HepG2 (cell line): ENCODE results near the gene CDC42EP1. TPM values are rescaled to one million over a fixed set of nuclear protein-coding genes. Genes with fewer than 3 reads are reported as not detected.

ENCODE experiments used
- DMAP1 ChIP-seq: IDR thresholded peaks from 2 replicates; pipeline ENCODE4 v1.6.1; 2016
- DPF2 ChIP-seq: sonication (generic); formaldehyde crosslinking; IDR thresholded peaks from 2 replicates; pipeline ENCODE4 v1.4.0; 2020; ENCODE audit warnings: mild to moderate bottlenecking, low read depth, missing genetic modification reagents, borderline replicate concordance
- ELF1 ChIP-seq: sonication (generic); formaldehyde crosslinking; IDR thresholded peaks from 2 replicates; pipeline ENCODE4 v1.4.0; 2020; ENCODE audit warnings: missing genetic modification reagents
- MBD4 ChIP-seq: IDR thresholded peaks from 2 replicates; pipeline ENCODE4 v1.6.1; 2012; ENCODE audit warnings: low read length, inconsistent platforms, borderline replicate concordance
- PHF8 ChIP-seq: sonication (generic); formaldehyde crosslinking; IDR thresholded peaks from 2 replicates; pipeline ENCODE4 v1.5.0; 2020; ENCODE audit warnings: missing genetic modification reagents
- RARA ChIP-seq: IDR thresholded peaks from 2 replicates; pipeline ENCODE4 v1.6.1; 2016; ENCODE audit warnings: missing genetic modification reagents, missing compliant biosample characterization
- SOX5 ChIP-seq: IDR thresholded peaks from 2 replicates; pipeline ENCODE4 v1.6.1; 2016; ENCODE audit warnings: borderline replicate concordance
- SP4 ChIP-seq: sonication (generic); formaldehyde crosslinking; IDR thresholded peaks from 2 replicates; pipeline ENCODE4 v1.8.1; 2023; ENCODE audit warnings: mild to moderate bottlenecking, missing genetic modification reagents
- ZBTB37 ChIP-seq: sonication (generic); formaldehyde crosslinking; IDR thresholded peaks from 2 replicates; pipeline ENCODE4 v1.4.0; 2020; ENCODE audit warnings: mild to moderate bottlenecking, missing genetic modification reagents
- ZNF430 ChIP-seq: sonication (generic); formaldehyde crosslinking; IDR thresholded peaks from 2 replicates; pipeline ENCODE4 v1.9.0; 2021; ENCODE audit warnings: mild to moderate bottlenecking, missing genetic modification reagents
- ZNF501 ChIP-seq: sonication (generic); formaldehyde crosslinking; IDR thresholded peaks from 2 replicates; pipeline ENCODE4 v1.5.1; 2020; ENCODE audit warnings: mild to moderate bottlenecking, moderate library complexity, missing genetic modification reagents
- polyA plus RNA-seq, 8 experiments: library from polyadenylated mRNA; depleted of rRNA in 3 of 8; stranded (reverse) in 7 of 8; unstranded in 1 of 8; fragments of >200 nt; fragmentation: Illumina TruSeq in 4 of 8; extraction: Trizol in 4 of 8; gene quantifications; 2 replicates each; pipeline versions ENCODE4 v1.2.1 to v1.2.3, GENCODE V29; 2011 to 2016; ENCODE audit warnings: low read depth in 4 of 8, missing spikeins in 1 of 8, mixed read lengths in 1 of 8; ENCODE audit not compliant: insufficient read depth in 1 of 8
- total RNA-seq, 5 experiments: library from RNA; depleted of rRNA; stranded (reverse); fragments of >200 nt; fragmentation: Illumina TruSeq; extraction: Trizol; gene quantifications; 2 replicates each; pipeline ENCODE4 v1.2.3, GENCODE V29; 2016; ENCODE audit warnings: low read depth in 1 of 5
- TF ChIP-seq, protein P1 (sequence below): sonication (generic); formaldehyde crosslinking; IDR thresholded peaks from 2 replicates; pipeline ENCODE4 v1.5.1; 2020; ENCODE audit warnings: mild to moderate bottlenecking, missing genetic modification reagents, moderate library complexity
- TF ChIP-seq, protein P2 (sequence below): sonication (generic); formaldehyde crosslinking; IDR thresholded peaks from 2 replicates; pipeline ENCODE4 v1.9.0; 2022; ENCODE audit warnings: low read depth, missing genetic modification reagents
- TF ChIP-seq, protein P3 (sequence below): sonication (generic); formaldehyde crosslinking; IDR thresholded peaks from 2 replicates; pipeline ENCODE4 v1.4.0; 2020; ENCODE audit warnings: missing genetic modification reagents, borderline replicate concordance
- TF ChIP-seq, protein P4 (sequence below): sonication (generic); formaldehyde crosslinking; IDR thresholded peaks from 2 replicates; pipeline ENCODE4 v1.5.0; 2020; ENCODE audit warnings: missing genetic modification reagents

The CDC42EP1 gene
- total and polyA plus RNA-seq, 2 of the 13 experiments (the other 11 are each of a cell fraction or from before 2014, with no cell fraction given), result 17.1 to 29.5 TPM

DNA sequence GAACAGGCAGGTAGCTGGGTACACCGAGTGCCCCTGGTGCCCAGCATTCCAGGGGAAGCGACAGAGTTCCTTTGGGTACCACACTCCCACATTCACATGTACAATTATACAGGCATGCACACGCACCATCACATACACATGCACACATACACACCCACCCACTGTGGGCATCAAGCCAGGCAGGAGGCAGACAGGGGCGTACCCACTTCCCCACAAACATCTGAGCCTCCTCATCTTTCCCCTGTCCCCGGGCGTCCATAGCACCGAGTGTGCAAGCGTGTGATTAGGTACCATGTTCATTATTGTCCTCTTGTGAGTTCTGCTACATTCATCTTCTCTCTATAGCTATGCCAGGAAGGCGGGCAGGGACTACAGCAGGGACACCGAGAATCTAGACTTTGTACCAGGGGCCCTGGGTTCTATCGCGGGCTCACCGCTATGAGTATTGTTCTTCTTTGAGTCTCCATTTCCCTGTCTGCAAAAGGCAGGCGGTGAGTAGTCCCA lies 39.0 kb upstream of the CDC42EP1 start (continued):
- TF ChIP-seq, protein P1, sequence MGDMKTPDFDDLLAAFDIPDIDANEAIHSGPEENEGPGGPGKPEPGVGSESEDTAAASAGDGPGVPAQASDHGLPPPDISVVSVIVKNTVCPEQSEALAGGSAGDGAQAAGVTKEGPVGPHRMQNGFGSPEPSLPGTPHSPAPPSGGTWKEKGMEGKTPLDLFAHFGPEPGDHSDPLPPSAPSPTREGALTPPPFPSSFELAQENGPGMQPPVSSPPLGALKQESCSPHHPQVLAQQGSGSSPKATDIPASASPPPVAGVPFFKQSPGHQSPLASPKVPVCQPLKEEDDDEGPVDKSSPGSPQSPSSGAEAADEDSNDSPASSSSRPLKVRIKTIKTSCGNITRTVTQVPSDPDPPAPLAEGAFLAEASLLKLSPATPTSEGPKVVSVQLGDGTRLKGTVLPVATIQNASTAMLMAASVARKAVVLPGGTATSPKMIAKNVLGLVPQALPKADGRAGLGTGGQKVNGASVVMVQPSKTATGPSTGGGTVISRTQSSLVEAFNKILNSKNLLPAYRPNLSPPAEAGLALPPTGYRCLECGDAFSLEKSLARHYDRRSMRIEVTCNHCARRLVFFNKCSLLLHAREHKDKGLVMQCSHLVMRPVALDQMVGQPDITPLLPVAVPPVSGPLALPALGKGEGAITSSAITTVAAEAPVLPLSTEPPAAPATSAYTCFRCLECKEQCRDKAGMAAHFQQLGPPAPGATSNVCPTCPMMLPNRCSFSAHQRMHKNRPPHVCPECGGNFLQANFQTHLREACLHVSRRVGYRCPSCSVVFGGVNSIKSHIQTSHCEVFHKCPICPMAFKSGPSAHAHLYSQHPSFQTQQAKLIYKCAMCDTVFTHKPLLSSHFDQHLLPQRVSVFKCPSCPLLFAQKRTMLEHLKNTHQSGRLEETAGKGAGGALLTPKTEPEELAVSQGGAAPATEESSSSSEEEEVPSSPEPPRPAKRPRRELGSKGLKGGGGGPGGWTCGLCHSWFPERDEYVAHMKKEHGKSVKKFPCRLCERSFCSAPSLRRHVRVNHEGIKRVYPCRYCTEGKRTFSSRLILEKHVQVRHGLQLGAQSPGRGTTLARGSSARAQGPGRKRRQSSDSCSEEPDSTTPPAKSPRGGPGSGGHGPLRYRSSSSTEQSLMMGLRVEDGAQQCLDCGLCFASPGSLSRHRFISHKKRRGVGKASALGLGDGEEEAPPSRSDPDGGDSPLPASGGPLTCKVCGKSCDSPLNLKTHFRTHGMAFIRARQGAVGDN, result peak; percentile 52
- TF ChIP-seq DPF2 (0 out of 2 replicates have a peak, but pooled peaks have one; percentile 9), ZBTB37 (no peak), MBD4 (no peak), SOX5 (CRISPR knock-in tag) (peak; percentile 29; the same call in 1 of the 2 replicates), RARA (CRISPR knock-in tag) (peak; percentile 22; the same call in 1 of the 2 replicates), SP4 (no peak), DMAP1 (CRISPR knock-in tag) (peak; percentile 19; the same call in 1 of the 2 replicates), ZNF501 (CRISPR knock-in tag) (peak; percentile 59; the same call in 1 of the 2 replicates), ELF1 (CRISPR knock-in tag) (0 out of 2 replicates have a peak, but pooled peaks have one; percentile 14), ZNF430 (peak; percentile 70; the same call in 1 of the 2 replicates), PHF8 (CRISPR knock-in tag) (0 out of 2 replicates have a peak, but pooled peaks have one; percentile 0)
- TF ChIP-seq, protein P2, sequence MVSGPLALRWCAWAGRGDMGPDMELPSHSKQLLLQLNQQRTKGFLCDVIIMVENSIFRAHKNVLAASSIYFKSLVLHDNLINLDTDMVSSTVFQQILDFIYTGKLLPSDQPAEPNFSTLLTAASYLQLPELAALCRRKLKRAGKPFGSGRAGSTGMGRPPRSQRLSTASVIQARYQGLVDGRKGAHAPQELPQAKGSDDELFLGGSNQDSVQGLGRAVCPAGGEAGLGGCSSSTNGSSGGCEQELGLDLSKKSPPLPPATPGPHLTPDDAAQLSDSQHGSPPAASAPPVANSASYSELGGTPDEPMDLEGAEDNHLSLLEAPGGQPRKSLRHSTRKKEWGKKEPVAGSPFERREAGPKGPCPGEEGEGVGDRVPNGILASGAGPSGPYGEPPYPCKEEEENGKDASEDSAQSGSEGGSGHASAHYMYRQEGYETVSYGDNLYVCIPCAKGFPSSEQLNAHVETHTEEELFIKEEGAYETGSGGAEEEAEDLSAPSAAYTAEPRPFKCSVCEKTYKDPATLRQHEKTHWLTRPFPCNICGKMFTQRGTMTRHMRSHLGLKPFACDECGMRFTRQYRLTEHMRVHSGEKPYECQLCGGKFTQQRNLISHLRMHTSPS (CRISPR knock-in tag), result peak; percentile 77; the same call in 1 of the 2 replicates
- TF ChIP-seq, protein P3, sequence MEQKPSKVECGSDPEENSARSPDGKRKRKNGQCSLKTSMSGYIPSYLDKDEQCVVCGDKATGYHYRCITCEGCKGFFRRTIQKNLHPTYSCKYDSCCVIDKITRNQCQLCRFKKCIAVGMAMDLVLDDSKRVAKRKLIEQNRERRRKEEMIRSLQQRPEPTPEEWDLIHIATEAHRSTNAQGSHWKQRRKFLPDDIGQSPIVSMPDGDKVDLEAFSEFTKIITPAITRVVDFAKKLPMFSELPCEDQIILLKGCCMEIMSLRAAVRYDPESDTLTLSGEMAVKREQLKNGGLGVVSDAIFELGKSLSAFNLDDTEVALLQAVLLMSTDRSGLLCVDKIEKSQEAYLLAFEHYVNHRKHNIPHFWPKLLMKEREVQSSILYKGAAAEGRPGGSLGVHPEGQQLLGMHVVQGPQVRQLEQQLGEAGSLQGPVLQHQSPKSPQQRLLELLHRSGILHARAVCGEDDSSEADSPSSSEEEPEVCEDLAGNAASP, result peak; percentile 8; the same call in 1 of the 2 replicates
- TF ChIP-seq, protein P4, sequence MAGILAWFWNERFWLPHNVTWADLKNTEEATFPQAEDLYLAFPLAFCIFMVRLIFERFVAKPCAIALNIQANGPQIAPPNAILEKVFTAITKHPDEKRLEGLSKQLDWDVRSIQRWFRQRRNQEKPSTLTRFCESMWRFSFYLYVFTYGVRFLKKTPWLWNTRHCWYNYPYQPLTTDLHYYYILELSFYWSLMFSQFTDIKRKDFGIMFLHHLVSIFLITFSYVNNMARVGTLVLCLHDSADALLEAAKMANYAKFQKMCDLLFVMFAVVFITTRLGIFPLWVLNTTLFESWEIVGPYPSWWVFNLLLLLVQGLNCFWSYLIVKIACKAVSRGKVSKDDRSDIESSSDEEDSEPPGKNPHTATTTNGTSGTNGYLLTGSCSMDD (CRISPR knock-in tag), result peak; percentile 57; the same call in 1 of the 2 replicates
